ENCODE results near the gene ADAMTS12.

ADAMTS12 gene

GRCh38 chr5:33715661-33716060 is 176.1 kb downstream of the ADAMTS12 start:
- no peak for DNase-seq (ENCODE audit: low read depth in 2 of 2)

- DNase-seq (ENCODE audit: low read depth in 2 of 2) = no peak
These were observed 178.5 kb downstream of the ADAMTS12 start for GRCh38 chr5:33713136-33713765.

GRCh38 chr5:33712664-33713063 is 179.1 kb downstream of the ADAMTS12 start:
- no peak for DNase-seq (ENCODE audit: low read depth in 2 of 2)

GRCh38 chr5:33711094-33711679 is 180.6 kb downstream of the ADAMTS12 start:
- no peak for DNase-seq (ENCODE audit: low read depth in 2 of 2)

- no peak for DNase-seq (ENCODE audit: low read depth in 2 of 2)
These were observed 188.9 kb downstream of the ADAMTS12 start for GRCh38 chr5:33702867-33703266.

GRCh38 chr5:33701951-33702350 is 189.8 kb downstream of the ADAMTS12 start:
- no peak for DNase-seq (ENCODE audit: low read depth in 2 of 2)

GRCh38 chr5:33701251-33701650 is 190.5 kb downstream of the ADAMTS12 start:
- DNase-seq (ENCODE audit: low read depth in 2 of 2) = no peak

- DNase-seq (ENCODE audit: low read depth in 2 of 2) = no peak
These were observed 195.4 kb downstream of the ADAMTS12 start for GRCh38 chr5:33696411-33696810.

- DNase-seq (ENCODE audit: low read depth in 2 of 2) = no peak
These were observed 198.8 kb downstream of the ADAMTS12 start for GRCh38 chr5:33692980-33693379.

- no peak for DNase-seq (ENCODE audit: low read depth in 2 of 2)
These were observed 199.9 kb downstream of the ADAMTS12 start for GRCh38 chr5:33691856-33692255.

GRCh38 chr5:33690374-33691135 is 201.2 kb downstream of the ADAMTS12 start:
- no peak for DNase-seq (ENCODE audit: low read depth in 2 of 2)

- no peak for DNase-seq (ENCODE audit: low read depth in 2 of 2)
These were observed 203.3 kb downstream of the ADAMTS12 start for GRCh38 chr5:33688526-33688925.

GRCh38 chr5:33688066-33688465 is 203.7 kb downstream of the ADAMTS12 start:
- no peak for DNase-seq (ENCODE audit: low read depth in 2 of 2)

- no peak for DNase-seq (ENCODE audit: low read depth in 2 of 2)
These were observed 205.7 kb downstream of the ADAMTS12 start for GRCh38 chr5:33685873-33686755.

- no peak for DNase-seq (ENCODE audit: low read depth in 2 of 2)
These were observed 207.2 kb downstream of the ADAMTS12 start for GRCh38 chr5:33684496-33685159.

GRCh38 chr5:33679791-33680190 is 212.0 kb downstream of the ADAMTS12 start:
- no peak for DNase-seq (ENCODE audit: low read depth in 2 of 2)

- DNase-seq (ENCODE audit: low read depth in 2 of 2) = no peak
These were observed 215.8 kb downstream of the ADAMTS12 start for GRCh38 chr5:33675958-33676464.

- DNase-seq (ENCODE audit: low read depth in 2 of 2) = no peak
These were observed 220.0 kb downstream of the ADAMTS12 start for GRCh38 chr5:33671700-33672291.

GRCh38 chr5:33662722-33663427 is 228.9 kb downstream of the ADAMTS12 start:
- no peak for DNase-seq (ENCODE audit: low read depth in 2 of 2)

GRCh38 chr5:33659526-33660169 is 232.1 kb downstream of the ADAMTS12 start:
- no peak for DNase-seq (ENCODE audit: low read depth in 2 of 2)
